ENCODE measurements around the gene MSI2.

Gene MSI2

GRCh38 chr17:57240648-57241047, 15.7 kb upstream of the MSI2 start:
- Histone ChIP-seq H3K4me2 (ENCODE audit: low read depth, low read length, poor library complexity, severe bottlenecking) (no peak overlapping the region), H3K9me3 (ENCODE audit: insufficient read depth, low read length) (no peaks in the 10 kb centered on the region), H3K36me3 (ENCODE audit: low read length) (no peaks in the 10 kb centered on the region), H2AFZ (ENCODE audit: low read depth, low read length, severe bottlenecking) (no peak overlapping the region), H4K20me1 (ENCODE audit: low read depth, low read length) (no peaks in the 10 kb centered on the region), H3K79me2 (ENCODE audit: insufficient read depth, low read length) (no peaks in the 10 kb centered on the region), H3K27me3 (ENCODE audit: low read length) (no peaks in the 10 kb centered on the region), H3K4me3 (ENCODE audit: insufficient read depth, low read length, poor library complexity, severe bottlenecking) (no peak overlapping the region), H3K27ac (ENCODE audit: low read depth, low read length) (no peak overlapping the region), H3F3A (ENCODE audit: insufficient read depth) (no peaks in the 10 kb centered on the region), H3K9ac (ENCODE audit: low read length) (no peak overlapping the region), H3K9me2 (replicated peaks; ENCODE audit: insufficient read depth, low read length) (no peaks in the 10 kb centered on the region)
- TF ChIP-seq EZH2phosphoT487 (conservative IDR thresholded peaks at IDR 0.05; ENCODE audit: low read length), result no peak
- no peak for TF ChIP-seq CTCF (IDR thresholded peaks at IDR 0.05; ENCODE audit: insufficient read depth, low read length, poor library complexity, severe bottlenecking)

GRCh38 chr17:57242148-57242547, 14.2 kb upstream of the MSI2 start:
- H3K27me3 ChIP-seq (ENCODE audit: low read length), result no peaks in the 10 kb centered on the region
- no peak overlapping the region for H3K4me3 ChIP-seq (ENCODE audit: insufficient read depth, low read length, poor library complexity, severe bottlenecking)
- H2AFZ ChIP-seq (ENCODE audit: low read depth, low read length, severe bottlenecking), result no peak overlapping the region
- no peak overlapping the region for H3K9ac ChIP-seq (ENCODE audit: low read length)
- no peaks in the 10 kb centered on the region for H3K9me3 ChIP-seq (ENCODE audit: insufficient read depth, low read length)
- no peak for TF ChIP-seq EZH2phosphoT487 (conservative IDR thresholded peaks at IDR 0.05; ENCODE audit: low read length)
- TF ChIP-seq CTCF (IDR thresholded peaks at IDR 0.05; ENCODE audit: insufficient read depth, low read length, poor library complexity, severe bottlenecking), result no peak
- no peaks in the 10 kb centered on the region for H3K9me2 ChIP-seq (replicated peaks; ENCODE audit: insufficient read depth, low read length)
- no peaks in the 10 kb centered on the region for H4K20me1 ChIP-seq (ENCODE audit: low read depth, low read length)
- H3K36me3 ChIP-seq (ENCODE audit: low read length), result no peaks in the 10 kb centered on the region
- no peak overlapping the region for H3K27ac ChIP-seq (ENCODE audit: low read depth, low read length)
- no peaks in the 10 kb centered on the region for H3K79me2 ChIP-seq (ENCODE audit: insufficient read depth, low read length)
- H3F3A ChIP-seq (ENCODE audit: insufficient read depth), result no peaks in the 10 kb centered on the region
- H3K4me2 ChIP-seq (ENCODE audit: low read depth, low read length, poor library complexity, severe bottlenecking), result no peak overlapping the region

GRCh38 chr17:57243171-57243622, 13.1 kb upstream of the MSI2 start:
- Histone ChIP-seq H3K9me2 (replicated peaks; ENCODE audit: insufficient read depth, low read length) (no peaks in the 10 kb centered on the region), H2AFZ (ENCODE audit: low read depth, low read length, severe bottlenecking) (peak overlapping the region; percentile 62), H3K79me2 (ENCODE audit: insufficient read depth, low read length) (no peaks in the 10 kb centered on the region), H3K36me3 (ENCODE audit: low read length) (no peaks in the 10 kb centered on the region), H3F3A (ENCODE audit: insufficient read depth) (no peaks in the 10 kb centered on the region), H3K27me3 (ENCODE audit: low read length) (no peaks in the 10 kb centered on the region), H3K9ac (ENCODE audit: low read length) (no peak overlapping the region), H4K20me1 (ENCODE audit: low read depth, low read length) (no peaks in the 10 kb centered on the region), H3K4me2 (ENCODE audit: low read depth, low read length, poor library complexity, severe bottlenecking) (no peak overlapping the region), H3K4me3 (ENCODE audit: insufficient read depth, low read length, poor library complexity, severe bottlenecking) (no peak overlapping the region), H3K27ac (ENCODE audit: low read depth, low read length) (no peak overlapping the region), H3K9me3 (ENCODE audit: insufficient read depth, low read length) (no peaks in the 10 kb centered on the region)
- TF ChIP-seq CTCF (IDR thresholded peaks at IDR 0.05; ENCODE audit: insufficient read depth, low read length, poor library complexity, severe bottlenecking), result peak; percentile 100
- TF ChIP-seq EZH2phosphoT487 (conservative IDR thresholded peaks at IDR 0.05; ENCODE audit: low read length), result no peak

Data from SU-DHL-6 (cell line).